GM19452 (cell line): ENCODE measurements around the gene SLAMF8.

Experiments used
- ATAC-seq: cut with Tn5 transposase; IDR thresholded peaks from one replicate; pipeline ENCODE4 v1.9.1; 2021; ENCODE audit not compliant: unreplicated experiment

SLAMF8 gene

GRCh38 chr1:159845751-159846629 is 19.3 kb downstream of the SLAMF8 start:
- ATAC-seq, result no peak

DNA sequence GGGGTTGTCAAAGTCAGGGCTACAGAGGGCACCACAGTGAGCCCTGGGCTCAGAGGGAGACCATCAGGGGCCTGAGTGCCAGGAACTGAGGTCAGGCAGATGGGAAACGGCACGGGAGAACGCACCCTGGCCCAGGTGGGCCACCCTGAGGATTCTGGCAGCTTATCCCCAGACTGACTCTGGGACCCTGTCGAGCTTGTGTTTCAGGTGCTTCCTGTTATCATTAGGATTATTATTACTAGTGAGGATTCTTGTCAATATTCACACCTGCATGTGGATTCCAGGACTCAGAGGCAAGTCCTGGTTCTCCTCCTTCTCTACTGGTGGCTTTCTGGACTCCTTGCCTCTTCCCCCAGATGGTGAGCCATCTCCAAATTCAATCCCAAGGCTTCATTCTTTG is 20.6 kb downstream of the SLAMF8 start:
- no peak for ATAC-seq

DNA sequence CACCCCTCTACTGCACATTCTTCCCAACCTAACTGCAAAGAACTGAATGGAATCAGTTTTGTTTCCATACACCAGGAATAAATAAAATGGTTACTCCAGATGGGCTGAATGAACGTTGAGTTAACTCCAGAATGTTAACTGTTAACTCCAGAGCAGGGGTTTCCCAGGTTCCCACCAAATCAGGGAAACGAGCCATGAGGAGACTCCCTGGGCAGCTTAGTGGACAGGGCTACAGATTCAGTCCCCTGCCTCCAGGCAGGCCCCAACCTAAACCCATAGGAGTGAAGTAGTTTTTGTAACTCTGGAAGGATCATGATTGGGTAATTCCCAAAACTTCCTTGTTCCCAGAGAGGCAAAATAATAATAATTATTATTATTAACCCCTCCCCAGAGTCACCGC is 21.7 kb downstream of the SLAMF8 start:
- ATAC-seq, result no peak

DNA sequence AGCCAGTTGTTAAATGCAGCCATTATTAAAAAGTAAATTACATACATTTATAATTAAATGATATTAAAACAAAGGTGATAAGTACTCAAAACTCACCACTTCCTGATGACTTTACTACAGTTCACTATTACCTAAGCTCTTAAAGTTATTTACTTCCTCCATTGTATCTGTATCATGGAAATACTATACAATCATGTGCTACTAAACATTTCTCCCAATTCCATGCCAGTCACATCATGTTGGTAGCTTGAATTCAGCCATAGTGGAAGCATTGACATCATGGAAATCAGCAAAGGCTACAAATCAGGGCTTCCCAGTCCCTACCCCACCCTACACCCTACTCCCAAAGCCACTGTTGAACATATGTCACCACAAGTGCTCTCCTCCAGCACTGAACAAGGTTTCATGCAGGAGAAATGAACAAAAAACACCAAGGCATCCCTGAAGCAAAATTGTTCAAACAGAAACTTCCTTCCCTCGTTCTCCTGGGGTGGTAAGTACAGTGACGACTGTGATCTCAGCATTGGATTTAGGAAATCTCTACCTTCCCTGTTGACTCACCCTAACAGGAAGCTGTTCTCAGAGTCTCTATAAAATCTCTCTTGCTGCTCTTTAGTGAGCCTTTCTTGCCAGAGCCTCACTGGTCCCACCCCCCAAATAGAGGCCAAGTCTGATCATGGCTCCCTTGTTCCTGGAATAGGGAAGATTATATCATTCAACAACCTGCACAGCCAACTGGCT is 23.1 kb downstream of the SLAMF8 start:
- ATAC-seq, result no peak

DNA sequence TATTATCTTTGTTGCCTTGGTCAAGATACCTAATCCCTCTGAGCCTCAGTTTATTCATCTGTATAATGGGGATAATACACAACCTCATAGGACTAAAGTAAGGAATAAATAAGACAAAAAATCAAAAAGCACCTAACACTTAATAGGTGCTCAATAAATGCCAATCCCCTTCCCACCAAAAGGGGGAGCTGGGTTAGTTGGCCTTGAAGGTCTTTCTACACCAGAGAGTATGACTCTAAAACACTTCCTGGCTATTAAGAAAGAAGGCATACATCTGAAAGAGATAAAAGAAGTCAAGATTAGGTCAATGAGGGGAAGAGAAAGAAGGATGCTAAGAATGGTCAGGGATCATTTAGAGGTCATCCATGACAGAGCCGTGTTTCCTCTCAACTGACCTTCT is 24.7 kb downstream of the SLAMF8 start:
- ATAC-seq, result no peak

DNA sequence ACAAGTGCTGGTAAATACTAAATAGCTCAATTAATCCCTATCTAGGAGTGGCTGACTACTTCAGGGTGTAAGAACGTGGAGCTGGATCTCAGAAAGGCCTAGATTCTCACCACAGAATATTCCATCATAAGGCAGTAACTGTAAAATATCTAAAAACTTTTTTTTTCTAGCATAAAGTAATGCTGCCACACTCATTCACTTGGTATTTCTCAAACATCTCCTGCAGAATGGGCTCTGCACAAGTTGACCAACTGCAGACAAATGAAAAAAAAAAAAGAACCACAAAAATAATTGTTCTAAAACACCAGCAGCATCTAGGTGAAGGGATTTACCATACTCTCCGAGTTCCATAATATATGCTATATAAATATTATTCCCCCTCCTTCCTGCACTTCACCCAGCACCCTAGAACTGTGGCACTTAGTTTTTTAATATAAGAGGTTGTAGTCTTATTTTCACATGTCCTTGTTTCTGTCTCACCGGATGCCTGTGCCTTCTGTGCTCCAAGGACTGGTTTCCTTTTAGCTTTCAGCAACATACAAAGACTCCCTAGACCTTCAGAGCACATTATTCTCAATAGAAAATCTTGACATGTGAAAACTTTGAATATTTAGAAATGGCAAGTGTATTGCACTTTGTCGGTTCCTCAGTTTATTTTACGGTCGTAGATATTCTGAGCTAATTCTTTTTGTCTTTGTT is 26.9 kb downstream of the SLAMF8 start:
- no peak for ATAC-seq

- ATAC-seq, result peak; percentile 7
Observed at GRCh38 chr1:159854116-159854692, 27.5 kb downstream of the SLAMF8 start.

GRCh38 chr1:159854693-159855192 is 28.1 kb downstream of the SLAMF8 start:
- ATAC-seq, result peak; percentile 85

- ATAC-seq, result no peak
Observed at GRCh38 chr1:159855709-159856108, 29.0 kb downstream of the SLAMF8 start.

- ATAC-seq, result no peak
Observed at GRCh38 chr1:159856576-159856975, 29.9 kb downstream of the SLAMF8 start.

DNA sequence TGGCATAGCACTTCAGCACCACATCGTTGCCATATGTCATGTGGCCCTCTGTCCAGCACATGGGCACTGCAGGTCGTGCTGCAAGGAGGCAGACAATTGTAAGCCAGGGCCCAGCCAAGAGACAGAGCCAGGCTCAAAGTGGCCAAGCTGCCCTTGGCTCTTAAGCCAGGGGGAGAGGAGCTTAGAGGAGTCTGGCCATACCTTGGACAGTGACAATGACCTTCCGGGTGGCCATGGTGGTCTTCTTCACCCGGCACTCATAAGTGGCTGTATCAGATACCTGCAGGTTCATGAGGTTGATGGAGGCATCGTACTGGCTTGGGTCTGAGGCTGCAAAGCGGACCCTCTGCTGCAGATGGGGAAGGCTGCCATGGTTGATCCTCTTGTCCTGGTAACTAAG is 31.2 kb downstream of the SLAMF8 start:
- ATAC-seq, result no peak

DNA sequence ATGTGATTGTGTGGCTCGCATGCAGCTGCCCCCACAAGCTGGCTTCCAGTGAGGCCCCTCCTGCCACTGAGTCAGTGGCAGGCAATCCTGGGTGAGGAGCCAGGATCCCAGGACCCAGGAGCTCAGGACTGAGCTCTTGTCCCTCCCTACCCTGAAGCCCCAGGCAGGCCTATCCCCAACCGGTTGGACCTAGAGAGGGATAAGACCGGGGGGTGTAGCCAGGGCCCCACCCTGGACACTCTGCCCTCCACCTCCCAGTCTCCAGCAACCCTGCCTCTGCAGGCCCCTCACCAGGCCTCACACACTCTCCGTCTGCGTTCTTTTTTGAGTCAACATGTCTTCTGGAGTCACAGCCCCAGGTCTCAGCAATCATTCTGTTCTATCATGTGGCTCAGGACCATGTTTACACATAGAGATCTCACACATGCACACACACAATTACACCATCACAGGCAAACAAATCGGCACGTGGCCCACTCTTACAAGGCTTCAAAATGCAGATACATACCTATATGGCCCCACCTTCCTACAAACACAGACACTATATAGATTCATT is 33.2 kb downstream of the SLAMF8 start:
- ATAC-seq, result no peak

DNA sequence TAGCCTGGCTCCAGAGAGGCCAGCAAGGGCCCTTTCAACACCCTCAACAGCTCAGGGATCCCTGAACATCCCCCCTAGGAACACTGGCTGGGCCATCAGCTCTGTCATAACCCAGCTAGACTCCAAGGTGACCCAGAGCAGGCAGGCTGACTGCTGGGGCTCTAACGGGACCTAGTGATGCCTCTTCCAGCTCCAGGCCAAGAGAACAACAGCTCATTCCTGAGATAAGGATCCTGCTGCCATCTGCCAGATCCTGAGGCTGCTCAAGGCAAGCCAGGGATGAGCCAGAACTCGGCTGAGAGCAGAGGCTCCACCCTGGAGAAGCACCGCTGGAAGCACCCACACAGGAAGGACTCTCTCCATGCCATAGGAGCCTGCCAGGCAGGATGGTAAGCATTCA is 33.8 kb downstream of the SLAMF8 start:
- ATAC-seq, result no peak

GRCh38 chr1:159861218-159861617 is 34.5 kb downstream of the SLAMF8 start:
- no peak for ATAC-seq

DNA sequence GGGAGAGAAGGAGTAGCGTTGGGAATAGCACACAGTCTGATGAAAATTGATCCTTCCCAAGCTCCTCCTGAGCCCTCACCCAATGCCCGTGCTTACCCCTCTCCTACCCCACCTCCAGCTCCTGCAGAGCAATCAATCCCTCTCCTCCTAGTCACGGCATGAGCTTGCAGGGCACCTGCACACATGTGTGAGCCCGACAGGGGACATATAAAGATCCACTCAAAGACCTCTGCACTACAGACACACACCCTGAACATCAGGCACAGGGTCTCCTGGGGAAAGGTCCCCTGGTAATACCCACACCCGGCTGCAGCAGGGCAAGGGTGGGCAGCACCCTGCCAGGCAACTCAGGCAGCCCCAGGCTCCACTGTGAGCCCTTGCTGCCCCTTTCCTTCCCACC is 35.4 kb downstream of the SLAMF8 start:
- ATAC-seq, result no peak

DNA sequence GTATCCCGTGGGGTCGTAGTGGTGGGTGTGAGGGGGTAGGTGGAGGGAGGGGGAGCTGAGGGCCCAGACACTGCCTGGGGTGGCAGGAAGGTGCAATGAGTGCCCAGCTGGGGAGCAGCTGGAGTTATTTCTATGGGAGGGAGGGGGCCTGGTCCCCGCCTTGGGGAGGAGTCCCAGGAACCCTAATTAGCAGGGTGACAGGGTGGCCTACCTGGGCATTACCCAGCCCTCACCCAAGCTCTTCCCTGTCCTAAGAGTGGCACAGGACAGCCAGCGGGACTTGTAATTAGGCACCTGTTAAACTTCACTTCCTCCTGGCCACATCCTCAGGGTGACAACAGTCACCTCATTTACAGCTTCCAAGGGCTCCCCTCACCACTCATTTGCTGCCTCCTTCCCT is 35.9 kb downstream of the SLAMF8 start, which contains the start of gene VSIG8:
Gene VSIG8, minus strand, starts transcription at position 101 of the 400 bp plus-strand sequence. CDS start 136 bp downstream, outside the sequence.
- no peak for ATAC-seq

DNA sequence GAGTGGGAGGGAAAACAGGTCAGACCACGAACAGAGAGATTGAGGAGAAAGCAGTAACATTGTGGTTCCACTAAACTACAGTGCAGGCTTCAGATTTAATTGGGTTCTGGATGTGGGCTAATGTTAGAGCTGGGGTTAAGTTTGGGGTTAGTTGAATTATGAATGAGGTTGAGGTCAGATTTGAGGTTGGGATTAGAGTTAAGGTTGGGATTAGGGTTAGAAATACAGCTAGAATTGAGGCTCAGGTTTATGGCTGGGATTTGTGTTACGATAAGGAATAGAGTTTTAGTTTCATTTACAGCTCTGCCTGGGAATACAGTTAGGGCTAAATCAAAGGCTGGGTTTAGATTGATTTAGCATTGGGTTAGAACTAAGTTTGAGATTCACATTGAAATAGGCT is 37.6 kb downstream of the SLAMF8 start:
- no peak for ATAC-seq

GRCh38 chr1:159866066-159866465 is 39.4 kb downstream of the SLAMF8 start:
- ATAC-seq, result no peak

GRCh38 chr1:159866905-159867663 is 40.4 kb downstream of the SLAMF8 start:
- ATAC-seq, result no peak

DNA sequence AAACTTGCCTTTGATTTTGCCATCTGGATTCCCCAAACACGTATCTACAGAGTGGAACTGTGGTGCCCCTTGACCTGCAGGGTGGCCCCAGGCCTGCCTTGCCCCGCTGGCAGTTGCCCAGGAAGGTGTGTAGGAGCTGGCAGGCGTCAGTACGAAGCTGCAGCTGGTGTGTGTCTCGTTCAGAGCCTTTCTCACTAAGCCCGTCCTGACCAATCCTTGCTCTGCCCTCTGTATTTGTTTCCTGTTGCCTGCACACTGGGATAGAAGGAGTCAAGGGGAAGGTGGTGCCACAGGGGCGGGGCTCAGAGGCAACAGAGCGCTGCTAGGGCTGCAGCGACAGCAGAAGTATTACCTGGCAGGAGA is 41.0 kb downstream of the SLAMF8 start:
- no peak for ATAC-seq
